ENCODE data around the gene AOPEP. TPM values are rescaled to one million over a fixed set of nuclear protein-coding genes. Genes with fewer than 3 reads are reported as not detected.
A peak's percentile ranks its signal among the peaks of the same experiment; 100 is the strongest.

AOPEP gene
- total and polyA plus RNA-seq, 2 donors (not counting 3 experiments of a cell fraction or from before 2014, with no cell fraction given), result 20.2 to 41.6 TPM

DNA sequence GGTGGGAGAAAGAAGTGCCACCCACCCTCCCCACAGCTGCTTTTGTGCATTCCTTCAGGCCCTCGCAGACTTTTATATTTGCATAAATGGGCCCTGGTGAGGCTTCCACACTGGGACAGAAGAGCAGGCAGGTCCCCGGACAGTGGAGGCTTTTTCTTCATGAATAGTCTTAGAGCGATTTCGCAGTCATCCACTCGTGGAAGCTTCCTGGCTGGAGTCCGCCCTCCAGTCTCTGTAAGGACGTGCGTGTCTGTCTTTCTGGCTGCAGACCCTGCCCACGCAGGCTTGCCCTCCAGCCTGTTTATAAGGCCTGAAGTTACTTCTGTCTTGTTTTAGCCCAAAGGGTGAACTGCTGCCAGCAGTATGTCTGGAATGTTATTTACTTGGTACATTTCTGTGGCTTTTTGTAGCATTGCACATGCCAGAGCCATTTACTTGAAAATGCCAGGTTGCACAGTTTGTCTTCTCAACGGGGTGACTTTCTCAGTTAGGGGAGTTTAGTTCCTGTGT, 195.7 kb downstream of the AOPEP start:
- peak; percentile 78 for DNase-seq (ENCODE audit: low read depth, low spot score)
- TF ChIP-seq FOS (IDR thresholded peaks at IDR 0.05; ENCODE audit: borderline replicate concordance, insufficient read depth, low read length), result no peak
- H3K9me1 ChIP-seq (replicated peaks; ENCODE audit: control insufficient read depth, extremely low read depth, insufficient read depth, low read length), result no peaks in the 10 kb centered on the region
- H2AFZ ChIP-seq (ENCODE audit: low read depth, low read length), result peak overlapping the region; percentile 52
- POLR2A ChIA-PET, result no interaction called here
- CTCF ChIA-PET, result interaction anchor here (1.0 to 1.6 kb wide), 2 partner anchors 12 to 29 kb away, joined by 4 read pairs; no protein-coding TSS in a partner anchor
- no peaks in the 10 kb centered on the region for H3K9me3 ChIP-seq (replicated peaks; ENCODE audit: control insufficient read depth, insufficient read depth, low read length)
- no peaks in the 10 kb centered on the region for H3K36me3 ChIP-seq (ENCODE audit: control insufficient read depth in 2 of 2, extremely low read depth in 1 of 2, insufficient read depth in 2 of 2, low read length in 2 of 2)
- no peak overlapping the region for H3K4me3 ChIP-seq (replicated peaks in 1 of 3; ENCODE audit: insufficient read depth in 1 of 3, low read depth in 1 of 3, low read length in 3 of 3)
- dilution Hi-C loops (cut with MboI; ENCODE audit: extremely low pct_ligation_motif_present, low sequenced_read_pairs) (no loop called here), intact Hi-C loops (cut with micrococcal nuclease) (no loop called here)
- H3K4me1 ChIP-seq (ENCODE audit: control insufficient read depth, extremely low read depth, insufficient read depth, low read length), result peaks cover 18% of the 10 kb centered on the region
- no peaks in the 10 kb centered on the region for H3K79me2 ChIP-seq (ENCODE audit: control insufficient read depth, insufficient read depth, low read length)
- H3K4me2 ChIP-seq (ENCODE audit: insufficient read depth, low read length), result peak overlapping the region; percentile 32
- peak; percentile 84 for FAIRE-seq
- peak overlapping the region; percentile 38 for H3K27ac ChIP-seq (ENCODE audit: insufficient read depth, low read depth, low read length)
- BruUV-seq (replicated peaks), result no TSS peak
- H3K27me3 ChIP-seq (ENCODE audit: control insufficient read depth in 2 of 2, insufficient read depth in 2 of 2, low read length in 2 of 2), result no peaks in the 10 kb centered on the region
- H3K9ac ChIP-seq (replicated peaks; ENCODE audit: extremely low read depth, insufficient read depth, low read length), result peak overlapping the region; percentile 31
- H4K20me1 ChIP-seq (replicated peaks; ENCODE audit: control insufficient read depth, extremely low read depth, insufficient read depth, low read length), result no peaks in the 10 kb centered on the region

GRCh38 chr9:94922691-94923107, 196.2 kb downstream of the AOPEP start:
- no peaks in the 10 kb centered on the region for H3K79me2 ChIP-seq (ENCODE audit: control insufficient read depth, insufficient read depth, low read length)
- no peaks in the 10 kb centered on the region for H3K9me3 ChIP-seq (replicated peaks; ENCODE audit: control insufficient read depth, insufficient read depth, low read length)
- H3K27me3 ChIP-seq (ENCODE audit: control insufficient read depth in 2 of 2, insufficient read depth in 2 of 2, low read length in 2 of 2), result no peaks in the 10 kb centered on the region
- no peak overlapping the region for H3K9ac ChIP-seq (replicated peaks; ENCODE audit: extremely low read depth, insufficient read depth, low read length)
- no peaks in the 10 kb centered on the region for H4K20me1 ChIP-seq (replicated peaks; ENCODE audit: control insufficient read depth, extremely low read depth, insufficient read depth, low read length)
- intact Hi-C loops (cut with micrococcal nuclease) (no loop called here), dilution Hi-C loops (cut with MboI; ENCODE audit: extremely low pct_ligation_motif_present, low sequenced_read_pairs) (no loop called here)
- DNase-seq (ENCODE audit: low read depth, low spot score) (no peak), FAIRE-seq (no peak)
- H2AFZ ChIP-seq (ENCODE audit: low read depth, low read length), result no peak overlapping the region
- BruUV-seq (replicated peaks), result no TSS peak
- POLR2A ChIA-PET, result no interaction called here
- H3K36me3 ChIP-seq (ENCODE audit: control insufficient read depth in 2 of 2, extremely low read depth in 1 of 2, insufficient read depth in 2 of 2, low read length in 2 of 2), result no peaks in the 10 kb centered on the region
- H3K4me1 ChIP-seq (ENCODE audit: control insufficient read depth, extremely low read depth, insufficient read depth, low read length), result peaks cover 18% of the 10 kb centered on the region
- H3K4me2 ChIP-seq (ENCODE audit: insufficient read depth, low read length), result peak overlapping the region; percentile 5
- no peaks in the 10 kb centered on the region for H3K9me1 ChIP-seq (replicated peaks; ENCODE audit: control insufficient read depth, extremely low read depth, insufficient read depth, low read length)
- CTCF ChIA-PET, result interaction anchor here (1.0 to 1.6 kb wide), 3 partner anchors 11 to 103 kb away, joined by 3 to 4 read pairs (median 4); no protein-coding TSS in a partner anchor
- TF ChIP-seq EZH2 (IDR thresholded peaks at IDR 0.05; ENCODE audit: borderline replicate concordance, low read depth, low read length, severe bottlenecking), result no peak
- TF ChIP-seq MYC (IDR thresholded peaks at IDR 0.05; ENCODE audit: low read depth, low read length), result no peak
- TF ChIP-seq CTCF (IDR thresholded peaks at IDR 0.05; ENCODE audit: extremely low read depth in 1 of 2, insufficient read depth in 1 of 2, low read depth in 1 of 2, low read length in 2 of 2), result no peak
- TF ChIP-seq FOS (IDR thresholded peaks at IDR 0.05; ENCODE audit: borderline replicate concordance, insufficient read depth, low read length), result no peak
- TF ChIP-seq POLR2AphosphoS5 (IDR thresholded peaks at IDR 0.05; ENCODE audit: insufficient read depth, low read depth, low read length), result no peak
- no peak for TF ChIP-seq GATA2 (IDR thresholded peaks at IDR 0.05; ENCODE audit: insufficient read depth, insufficient read length, low read depth, low read length)
- TF ChIP-seq JUN (IDR thresholded peaks at IDR 0.05; ENCODE audit: borderline replicate concordance, insufficient read depth, insufficient read length, low read depth), result no peak
- no peak for TF ChIP-seq MAX (IDR thresholded peaks at IDR 0.05; ENCODE audit: insufficient read depth, insufficient read length)
- no peak for TF ChIP-seq POLR2A (IDR thresholded peaks at IDR 0.05; ENCODE audit: low read depth, low read length)
- no peak overlapping the region for H3K4me3 ChIP-seq (replicated peaks in 1 of 3; ENCODE audit: insufficient read depth in 1 of 3, low read depth in 1 of 3, low read length in 3 of 3)
- H3K27ac ChIP-seq (ENCODE audit: insufficient read depth, low read depth, low read length), result peak overlapping the region; percentile 26

Data from endothelial cell of umbilical vein (primary cell).